Liver (tissue), 9 donors: Measurements from ENCODE around the gene PCNX3. TPM values are rescaled to one million over a fixed set of nuclear protein-coding genes. Genes with fewer than 3 reads are reported as not detected.

ENCODE experiments used
- DNase-seq: peaks from one replicate; pipeline ENCODE4 v3.0.0-alpha.2; 2017; ENCODE audit warnings: low spot score
- H3K27ac ChIP-seq, 2 donors: one replicate each; pipeline ENCODE4 v1.7.0; 2013; ENCODE audit warnings: inconsistent platforms in 2 of 2, low read length in 2 of 2, control low read depth in 1 of 2, low read depth in 1 of 2, mild to moderate bottlenecking in 1 of 2
- H3K27me3 ChIP-seq, 4 donors: one replicate each; pipeline versions ENCODE4 v1.6.1 to v1.7.0; 2013; ENCODE audit warnings: low read length in 3 of 4, inconsistent platforms in 1 of 4, mild to moderate bottlenecking in 1 of 4, moderate library complexity in 1 of 4; ENCODE audit not compliant: control insufficient read depth in 4 of 4, insufficient read depth in 4 of 4
- H3K36me3 ChIP-seq, 4 donors: one replicate each; pipeline versions ENCODE4 v1.6.1 to v1.7.0; 2013; ENCODE audit warnings: low read length in 3 of 4, mild to moderate bottlenecking in 3 of 4, low read depth in 1 of 4, moderate library complexity in 1 of 4; ENCODE audit not compliant: control insufficient read depth in 4 of 4, insufficient read depth in 3 of 4
- H3K4me1 ChIP-seq, 4 donors: one replicate each; pipeline versions ENCODE4 v1.6.1 to v1.7.0; 2013; ENCODE audit warnings: low read length in 3 of 4, mild to moderate bottlenecking in 3 of 4, moderate library complexity in 1 of 4; ENCODE audit not compliant: control insufficient read depth in 4 of 4, insufficient read depth in 4 of 4
- H3K4me3 ChIP-seq, 3 donors: one replicate each; pipeline versions ENCODE4 v1.6.1 to v1.7.0; 2013; ENCODE audit warnings: low read length in 3 of 3, control low read depth in 1 of 3, low read depth in 1 of 3, mild to moderate bottlenecking in 1 of 3
- H3K9ac ChIP-seq, 2 donors: one replicate each; pipeline ENCODE4 v1.7.0; 2013; ENCODE audit warnings: low read length in 2 of 2, mild to moderate bottlenecking in 2 of 2, moderate library complexity in 2 of 2, control low read depth in 1 of 2, low read depth in 1 of 2
- H3K9me3 ChIP-seq, 4 donors: one replicate each; pipeline versions ENCODE4 v1.6.1 to v1.7.0; 2013; ENCODE audit warnings: low read length in 3 of 4; ENCODE audit not compliant: control insufficient read depth in 4 of 4
- FOXA1 ChIP-seq: IDR thresholded peaks from 2 replicates; pipeline ENCODE4 v1.6.1; 2016; ENCODE audit warnings: antibody characterized with exemption
- FOXA2 ChIP-seq: IDR thresholded peaks from 2 replicates; pipeline ENCODE4 v1.6.1; 2016; ENCODE audit warnings: antibody characterized with exemption
- HNF4A ChIP-seq, 2 donors: conservative IDR thresholded peaks; 2 replicates each; pipeline ENCODE4 v1.6.1; 2016; ENCODE audit warnings: antibody characterized with exemption in 2 of 2, mild to moderate bottlenecking in 2 of 2
- JUND ChIP-seq, 2 donors: IDR thresholded peaks; 2 replicates each; pipeline ENCODE4 v1.6.1; 2016; ENCODE audit warnings: antibody characterized with exemption in 2 of 2
- TAF1 ChIP-seq: conservative IDR thresholded peaks from 2 replicates; pipeline ENCODE4 v1.6.1; 2016; ENCODE audit warnings: antibody characterized with exemption, mild to moderate bottlenecking
- WGBS: extraction: QIAGEN DNeasy Blood & Tissue Kit; methylation state at CpG from one replicate; pipeline ENCODE4 v1.1.7; 2013; 5-methylcytosine and 5-hydroxymethylcytosine counted together
- polyA plus RNA-seq, 2 donors: library from polyadenylated mRNA; stranded (reverse) in 1 of 2; unstranded in 1 of 2; fragments of 200-250 nt in 1 of 2; fragments of >200 nt in 1 of 2; fragmentation: Nextera tagmentation in 1 of 2; extraction: Ambion mirVana in 1 of 2; gene quantifications; one replicate each; pipeline versions ENCODE4 v1.2.1 to v1.2.3, GENCODE V29; 2013 to 2015
- total RNA-seq, 2 donors: library from RNA; depleted of rRNA; stranded (reverse); fragments of >200 nt; gene quantifications; one replicate each; pipeline ENCODE4 v1.2.3, GENCODE V29; 2014
- TF ChIP-seq, protein P1 (sequence below): IDR thresholded peaks from 2 replicates; pipeline ENCODE4 v1.6.1; 2016; ENCODE audit warnings: antibody characterized with exemption
- TF ChIP-seq, protein P2 (sequence below): fragments of 150-350 bp; IDR thresholded peaks from 2 replicates; pipeline ENCODE4 v1.5.1; 2017; ENCODE audit warnings: improper control_type of control experiment, low read depth, low read length; ENCODE audit not compliant: missing input control
- TF ChIP-seq, protein P3 (sequence below): IDR thresholded peaks from 2 replicates; pipeline ENCODE4 v1.6.1; 2016; ENCODE audit warnings: antibody characterized with exemption
- donor health status: healthy.
- donor health status: healthy.
- donor health status: healthy.
- donor health status: healthy.
- donor health status: healthy.

Gene PCNX3
- total and polyA plus RNA-seq, 4 donors: 4.7 to 13.4 (median 12.1) TPM

DNA sequence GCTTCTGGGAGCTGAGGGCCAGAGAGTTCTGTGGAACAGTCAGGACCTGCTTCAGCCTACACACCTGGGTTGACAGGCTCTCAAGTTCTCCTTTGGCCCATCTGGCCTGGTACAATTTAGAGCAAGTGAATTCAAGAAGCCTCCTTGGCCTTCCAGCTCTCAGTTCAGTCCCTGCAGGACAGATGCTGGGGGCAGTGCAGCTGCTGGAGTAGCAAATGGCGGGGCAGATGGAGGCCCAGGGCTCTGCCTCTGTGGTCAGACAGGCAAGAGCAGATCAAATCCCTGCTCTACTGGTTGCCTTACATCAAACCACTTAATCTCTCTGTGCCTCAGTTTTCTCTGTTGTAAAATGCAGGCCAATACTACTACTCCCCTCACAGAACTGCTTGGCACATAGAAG is 11.3 kb upstream of the PCNX3 start (continued):
- TF ChIP-seq, protein P1, sequence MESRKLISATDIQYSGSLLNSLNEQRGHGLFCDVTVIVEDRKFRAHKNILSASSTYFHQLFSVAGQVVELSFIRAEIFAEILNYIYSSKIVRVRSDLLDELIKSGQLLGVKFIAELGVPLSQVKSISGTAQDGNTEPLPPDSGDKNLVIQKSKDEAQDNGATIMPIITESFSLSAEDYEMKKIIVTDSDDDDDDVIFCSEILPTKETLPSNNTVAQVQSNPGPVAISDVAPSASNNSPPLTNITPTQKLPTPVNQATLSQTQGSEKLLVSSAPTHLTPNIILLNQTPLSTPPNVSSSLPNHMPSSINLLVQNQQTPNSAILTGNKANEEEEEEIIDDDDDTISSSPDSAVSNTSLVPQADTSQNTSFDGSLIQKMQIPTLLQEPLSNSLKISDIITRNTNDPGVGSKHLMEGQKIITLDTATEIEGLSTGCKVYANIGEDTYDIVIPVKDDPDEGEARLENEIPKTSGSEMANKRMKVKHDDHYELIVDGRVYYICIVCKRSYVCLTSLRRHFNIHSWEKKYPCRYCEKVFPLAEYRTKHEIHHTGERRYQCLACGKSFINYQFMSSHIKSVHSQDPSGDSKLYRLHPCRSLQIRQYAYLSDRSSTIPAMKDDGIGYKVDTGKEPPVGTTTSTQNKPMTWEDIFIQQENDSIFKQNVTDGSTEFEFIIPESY: no peak

DNA sequence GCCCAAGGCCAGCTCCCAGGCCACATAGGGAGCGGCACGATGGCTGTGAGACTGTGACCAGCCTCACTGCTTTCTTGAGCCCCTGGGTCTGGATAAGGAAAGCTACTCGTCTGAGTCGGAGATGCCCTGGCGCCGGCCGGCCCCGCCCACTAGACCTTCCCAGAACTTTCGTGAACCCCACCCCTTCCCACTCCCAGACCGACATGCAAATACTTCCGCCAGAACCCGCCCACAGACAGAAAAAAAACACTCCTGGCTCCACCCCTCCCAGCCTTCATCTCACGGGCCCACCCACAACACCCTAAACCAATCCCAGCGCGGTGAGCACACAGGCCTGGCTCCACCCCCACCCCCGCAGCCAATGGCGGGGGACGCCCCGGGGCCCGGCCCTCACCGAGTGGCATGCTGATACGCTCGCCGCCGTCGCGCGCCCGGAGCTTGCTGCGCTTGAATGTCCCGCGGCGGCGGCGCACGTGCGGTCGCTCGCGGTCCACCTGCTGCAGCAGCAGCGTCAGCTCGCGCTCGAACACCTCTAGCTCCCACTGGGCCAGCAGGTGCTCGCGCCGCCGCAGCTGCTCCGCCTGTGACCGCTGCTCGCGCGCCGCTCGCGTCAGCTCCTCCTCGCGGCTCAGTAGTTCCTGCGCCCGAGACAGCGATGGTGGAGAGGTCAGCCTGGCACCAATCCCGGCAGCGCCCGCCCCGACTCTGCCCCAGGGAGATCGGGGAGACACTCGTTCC is 8.5 kb upstream of the PCNX3 start:
- 77% methylated on average over 67 of the region's 67 CpGs for WGBS
- peaks cover 6 to 33% (median 23%) of the 10 kb centered on the region in 4 donors for H3K4me1 ChIP-seq
- no peaks in the 10 kb centered on the region for H3K9me3 ChIP-seq
- peak; percentile 79 for DNase-seq
- H3K27ac ChIP-seq: peak overlapping the region; percentile 27 to 50
- H3K4me3 ChIP-seq: no peak overlapping the region
- no peaks in the 10 kb centered on the region for H3K27me3 ChIP-seq
- peaks cover 9 to 53% (median 25%) of the 10 kb centered on the region in 4 donors for H3K36me3 ChIP-seq
- H3K9ac ChIP-seq: no peak overlapping the region
- TF ChIP-seq, protein P2, sequence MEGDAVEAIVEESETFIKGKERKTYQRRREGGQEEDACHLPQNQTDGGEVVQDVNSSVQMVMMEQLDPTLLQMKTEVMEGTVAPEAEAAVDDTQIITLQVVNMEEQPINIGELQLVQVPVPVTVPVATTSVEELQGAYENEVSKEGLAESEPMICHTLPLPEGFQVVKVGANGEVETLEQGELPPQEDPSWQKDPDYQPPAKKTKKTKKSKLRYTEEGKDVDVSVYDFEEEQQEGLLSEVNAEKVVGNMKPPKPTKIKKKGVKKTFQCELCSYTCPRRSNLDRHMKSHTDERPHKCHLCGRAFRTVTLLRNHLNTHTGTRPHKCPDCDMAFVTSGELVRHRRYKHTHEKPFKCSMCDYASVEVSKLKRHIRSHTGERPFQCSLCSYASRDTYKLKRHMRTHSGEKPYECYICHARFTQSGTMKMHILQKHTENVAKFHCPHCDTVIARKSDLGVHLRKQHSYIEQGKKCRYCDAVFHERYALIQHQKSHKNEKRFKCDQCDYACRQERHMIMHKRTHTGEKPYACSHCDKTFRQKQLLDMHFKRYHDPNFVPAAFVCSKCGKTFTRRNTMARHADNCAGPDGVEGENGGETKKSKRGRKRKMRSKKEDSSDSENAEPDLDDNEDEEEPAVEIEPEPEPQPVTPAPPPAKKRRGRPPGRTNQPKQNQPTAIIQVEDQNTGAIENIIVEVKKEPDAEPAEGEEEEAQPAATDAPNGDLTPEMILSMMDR: no peak
- no peak for TF ChIP-seq HNF4A (conservative IDR thresholded peaks at IDR 0.05)
- no peak for TF ChIP-seq FOXA1
- TF ChIP-seq FOXA2: no peak
- no peak for TF ChIP-seq JUND (IDR thresholded peaks at IDR 0.05)
- TF ChIP-seq, protein P1: no peak
- no peak for TF ChIP-seq TAF1

DNA sequence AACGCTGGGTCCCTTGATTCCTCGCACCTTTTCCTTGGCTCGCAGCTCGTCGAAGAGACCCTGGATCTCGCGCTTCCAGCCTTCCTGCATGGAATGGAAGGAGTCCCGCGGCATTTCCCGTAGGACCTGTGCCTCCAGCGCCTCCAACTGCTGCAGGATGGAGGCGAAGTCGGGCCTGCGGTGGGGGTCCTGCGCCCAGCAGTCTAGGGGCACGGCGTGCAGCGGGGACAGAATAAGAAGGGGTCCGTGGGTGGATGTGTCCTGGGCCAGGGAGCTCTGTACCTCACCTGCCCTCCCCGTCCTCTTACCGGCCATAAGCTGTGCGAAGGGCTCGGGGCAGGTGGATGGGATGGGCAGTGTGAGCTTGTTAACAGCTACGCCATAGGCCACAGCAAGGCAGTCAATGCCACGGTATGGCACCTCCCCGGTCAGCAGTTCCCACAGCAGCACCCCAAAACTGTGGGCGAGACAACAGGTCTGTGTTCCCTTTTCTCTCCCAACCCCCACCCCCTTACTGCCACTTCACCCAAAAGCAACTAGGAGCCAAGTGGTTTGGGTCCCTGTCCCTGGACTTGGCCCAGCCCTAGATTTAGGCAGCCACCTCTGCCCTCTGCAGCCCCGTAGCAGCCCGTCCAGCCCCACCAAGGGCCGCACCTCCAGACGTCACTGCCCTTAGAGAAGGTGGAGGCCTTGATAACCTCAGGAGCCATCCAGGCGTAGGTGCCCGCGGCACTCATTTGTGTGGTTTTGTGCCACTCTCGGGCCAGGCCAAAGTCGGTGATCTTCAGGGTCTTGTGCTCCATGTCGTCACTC is 7.8 kb upstream of the PCNX3 start:
- TF ChIP-seq, protein P3, sequence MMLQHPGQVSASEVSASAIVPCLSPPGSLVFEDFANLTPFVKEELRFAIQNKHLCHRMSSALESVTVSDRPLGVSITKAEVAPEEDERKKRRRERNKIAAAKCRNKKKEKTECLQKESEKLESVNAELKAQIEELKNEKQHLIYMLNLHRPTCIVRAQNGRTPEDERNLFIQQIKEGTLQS: no peak
- TF ChIP-seq HNF4A (conservative IDR thresholded peaks at IDR 0.05): no peak
- no peak for DNase-seq
- no peak overlapping the region for H3K27ac ChIP-seq

More for the DNA sequence above, 7.8 kb upstream of the PCNX3 start:
- Histone ChIP-seq H3K4me1 (peaks cover 9 to 41% (median 30%) of the 10 kb centered on the region in 4 donors), H3K27me3 (no peaks in the 10 kb centered on the region), H3K9me3 (no peaks in the 10 kb centered on the region), H3K36me3 (peaks cover 9 to 51% (median 25%) of the 10 kb centered on the region in 4 donors), H3K9ac (no peak overlapping the region), H3K4me3 (no peak overlapping the region)
- 93% methylated on average over 37 of the region's 37 CpGs for WGBS
